Astrocyte of the hippocampus (primary cell): ENCODE results near the gene LGALS14.
"Not testable (repeated sequence)": the region's sequence is repeated elsewhere in the genome, so short reads cannot be mapped to it uniquely, and the experiment has no call there.

Source experiments
- DNase-seq: peaks from one replicate; pipeline ENCODE4 v3.0.0; 2011; ENCODE audit warnings: low read depth, low spot score

The LGALS14 gene

GRCh38 chr19:39695759-39696158, 8.5 kb upstream of the LGALS14 start:
- DNase-seq: no peak

GRCh38 chr19:39696387-39696786, 7.9 kb upstream of the LGALS14 start:
- no peak for DNase-seq

- DNase-seq: no peak
Observed at GRCh38 chr19:39698535-39698934, 5.7 kb upstream of the LGALS14 start.

- no peak for DNase-seq
Observed at GRCh38 chr19:39701291-39701690, 3.0 kb upstream of the LGALS14 start.

- no peak for DNase-seq
Observed at GRCh38 chr19:39705578-39706188, 1.4 kb downstream of the LGALS14 start.

GRCh38 chr19:39708594-39708993, 4.3 kb downstream of the LGALS14 start:
- no peak for DNase-seq

GRCh38 chr19:39709026-39709872, 5.0 kb downstream of the LGALS14 start:
- DNase-seq: no peak

- no peak for DNase-seq
Observed at GRCh38 chr19:39710333-39710890, 6.1 kb downstream of the LGALS14 start.

- DNase-seq: not testable (repeated sequence)
Observed at GRCh38 chr19:39720144-39720543, 15.9 kb downstream of the LGALS14 start.

GRCh38 chr19:39725995-39726394, 21.7 kb downstream of the LGALS14 start:
- no peak for DNase-seq

- no peak for DNase-seq
Observed at GRCh38 chr19:39727070-39727800, 23.0 kb downstream of the LGALS14 start.

GRCh38 chr19:39728040-39728439, 23.8 kb downstream of the LGALS14 start:
- DNase-seq: no peak

- DNase-seq: no peak
Observed at GRCh38 chr19:39729594-39729993, 25.3 kb downstream of the LGALS14 start.

GRCh38 chr19:39731685-39732084, 27.4 kb downstream of the LGALS14 start:
- DNase-seq: no peak

- no peak for DNase-seq
Observed at GRCh38 chr19:39733841-39734240, 29.6 kb downstream of the LGALS14 start.

GRCh38 chr19:39735688-39736087, 31.4 kb downstream of the LGALS14 start:
- no peak for DNase-seq

GRCh38 chr19:39736088-39736487, 31.8 kb downstream of the LGALS14 start:
- no peak for DNase-seq

GRCh38 chr19:39737351-39737750, 33.1 kb downstream of the LGALS14 start:
- DNase-seq: no peak

- no peak for DNase-seq
Observed at GRCh38 chr19:39737891-39738290, 33.6 kb downstream of the LGALS14 start, which contains the start of gene CLC. CLC (minus strand) TSS chr19:39738029; CDS start chr19:39737952, 77 bp downstream.

GRCh38 chr19:39738814-39739213, 34.5 kb downstream of the LGALS14 start:
- no peak for DNase-seq

GRCh38 chr19:39740395-39740794, 36.1 kb downstream of the LGALS14 start:
- DNase-seq: no peak

GRCh38 chr19:39745643-39746042, 41.4 kb downstream of the LGALS14 start:
- DNase-seq: no peak
